SK-N-SH (cell line): ENCODE results near the gene CCNY.

Experiments used
- FOXM1 ChIP-seq: IDR thresholded peaks from 2 replicates; pipeline ENCODE4 v1.4.0; 2012; ENCODE audit warnings: low read depth, mild to moderate bottlenecking
- MEF2A ChIP-seq: IDR thresholded peaks from 2 replicates; pipeline ENCODE4 v1.4.0; 2012; ENCODE audit warnings: low read depth, borderline replicate concordance
- POLR2AphosphoS5 ChIP-seq: IDR thresholded peaks from 2 replicates; pipeline ENCODE4 v1.6.1; 2012; ENCODE audit warnings: low read depth, low read length
- RAD21 ChIP-seq: IDR thresholded peaks from 2 replicates; pipeline ENCODE4 v1.6.1; 2012; ENCODE audit warnings: mild to moderate bottlenecking, low read length
- RFX5 ChIP-seq: IDR thresholded peaks from 2 replicates; pipeline ENCODE4 v1.6.1; 2012; ENCODE audit warnings: mild to moderate bottlenecking, improper control_type of control experiment, low read length
- SIN3A ChIP-seq: IDR thresholded peaks from 2 replicates; pipeline ENCODE4 v1.6.1; 2012; ENCODE audit warnings: low read depth, mild to moderate bottlenecking, low read length, moderate library complexity, borderline replicate concordance
- TAF1 ChIP-seq: IDR thresholded peaks from 2 replicates; pipeline ENCODE4 v1.6.1; 2012; ENCODE audit warnings: low read depth, mild to moderate bottlenecking, low read length, moderate library complexity, borderline replicate concordance
- TEAD4 ChIP-seq: IDR thresholded peaks from 2 replicates; pipeline ENCODE4 v1.4.0; 2012; ENCODE audit warnings: mild to moderate bottlenecking, borderline replicate concordance; ENCODE audit not compliant: insufficient read depth
- TF ChIP-seq, protein P1 (sequence below): fragments of 200-600 bp; sonication (generic); IDR thresholded peaks from 2 replicates; pipeline ENCODE4 v1.6.1; 2017; ENCODE audit warnings: antibody characterized with exemption, mild to moderate bottlenecking, moderate library complexity
- TF ChIP-seq, protein P2 (sequence below): IDR thresholded peaks from 2 replicates; pipeline ENCODE4 v1.4.0; 2012; ENCODE audit warnings: low read depth, borderline replicate concordance
- TF ChIP-seq, protein P3 (sequence below): IDR thresholded peaks from 2 replicates; pipeline ENCODE4 v1.4.0; 2012; ENCODE audit warnings: low read depth, borderline replicate concordance

DNA sequence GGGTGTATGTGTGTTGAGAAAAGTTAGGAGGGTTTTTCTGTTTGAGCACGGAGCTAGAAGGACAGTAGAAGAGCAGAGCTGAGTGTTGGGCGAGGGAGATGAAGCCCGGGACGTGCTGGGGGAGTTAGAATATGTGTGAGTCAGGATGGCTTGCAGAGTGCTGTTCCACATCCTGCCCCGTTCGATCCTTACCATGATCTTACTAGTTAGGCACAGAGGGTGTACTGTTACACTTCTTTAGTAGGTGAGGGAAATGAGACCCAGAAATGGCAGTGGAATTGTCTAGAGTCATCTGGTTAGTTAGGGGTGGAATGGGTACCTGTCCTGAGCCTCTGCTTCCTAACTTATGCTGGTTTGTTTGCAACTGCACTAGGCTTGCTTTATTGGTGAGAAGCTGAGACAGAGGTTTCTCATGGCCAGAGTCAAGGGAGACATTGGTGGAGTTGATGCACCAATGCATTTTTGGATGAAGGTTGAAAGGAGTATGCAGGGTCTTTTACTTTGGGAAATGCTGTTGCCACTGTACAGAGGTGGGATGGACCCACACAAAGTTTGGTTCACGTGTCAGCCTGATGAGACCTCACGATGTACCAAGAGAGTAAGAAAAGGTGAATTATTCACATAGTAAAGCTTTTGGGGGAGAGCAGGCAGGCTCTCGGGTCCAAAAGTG, 42.4 kb downstream of the CCNY start:
- no peak for TF ChIP-seq TAF1
- TF ChIP-seq, protein P1, sequence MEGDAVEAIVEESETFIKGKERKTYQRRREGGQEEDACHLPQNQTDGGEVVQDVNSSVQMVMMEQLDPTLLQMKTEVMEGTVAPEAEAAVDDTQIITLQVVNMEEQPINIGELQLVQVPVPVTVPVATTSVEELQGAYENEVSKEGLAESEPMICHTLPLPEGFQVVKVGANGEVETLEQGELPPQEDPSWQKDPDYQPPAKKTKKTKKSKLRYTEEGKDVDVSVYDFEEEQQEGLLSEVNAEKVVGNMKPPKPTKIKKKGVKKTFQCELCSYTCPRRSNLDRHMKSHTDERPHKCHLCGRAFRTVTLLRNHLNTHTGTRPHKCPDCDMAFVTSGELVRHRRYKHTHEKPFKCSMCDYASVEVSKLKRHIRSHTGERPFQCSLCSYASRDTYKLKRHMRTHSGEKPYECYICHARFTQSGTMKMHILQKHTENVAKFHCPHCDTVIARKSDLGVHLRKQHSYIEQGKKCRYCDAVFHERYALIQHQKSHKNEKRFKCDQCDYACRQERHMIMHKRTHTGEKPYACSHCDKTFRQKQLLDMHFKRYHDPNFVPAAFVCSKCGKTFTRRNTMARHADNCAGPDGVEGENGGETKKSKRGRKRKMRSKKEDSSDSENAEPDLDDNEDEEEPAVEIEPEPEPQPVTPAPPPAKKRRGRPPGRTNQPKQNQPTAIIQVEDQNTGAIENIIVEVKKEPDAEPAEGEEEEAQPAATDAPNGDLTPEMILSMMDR, result no peak
- TF ChIP-seq POLR2AphosphoS5, result no peak
- TF ChIP-seq, protein P2, sequence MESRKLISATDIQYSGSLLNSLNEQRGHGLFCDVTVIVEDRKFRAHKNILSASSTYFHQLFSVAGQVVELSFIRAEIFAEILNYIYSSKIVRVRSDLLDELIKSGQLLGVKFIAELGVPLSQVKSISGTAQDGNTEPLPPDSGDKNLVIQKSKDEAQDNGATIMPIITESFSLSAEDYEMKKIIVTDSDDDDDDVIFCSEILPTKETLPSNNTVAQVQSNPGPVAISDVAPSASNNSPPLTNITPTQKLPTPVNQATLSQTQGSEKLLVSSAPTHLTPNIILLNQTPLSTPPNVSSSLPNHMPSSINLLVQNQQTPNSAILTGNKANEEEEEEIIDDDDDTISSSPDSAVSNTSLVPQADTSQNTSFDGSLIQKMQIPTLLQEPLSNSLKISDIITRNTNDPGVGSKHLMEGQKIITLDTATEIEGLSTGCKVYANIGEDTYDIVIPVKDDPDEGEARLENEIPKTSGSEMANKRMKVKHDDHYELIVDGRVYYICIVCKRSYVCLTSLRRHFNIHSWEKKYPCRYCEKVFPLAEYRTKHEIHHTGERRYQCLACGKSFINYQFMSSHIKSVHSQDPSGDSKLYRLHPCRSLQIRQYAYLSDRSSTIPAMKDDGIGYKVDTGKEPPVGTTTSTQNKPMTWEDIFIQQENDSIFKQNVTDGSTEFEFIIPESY, result no peak
- no peak for TF ChIP-seq RFX5
- TF ChIP-seq FOXM1, result no peak
- no peak for TF ChIP-seq MEF2A
- no peak for TF ChIP-seq RAD21
- no peak for TF ChIP-seq TEAD4
- TF ChIP-seq, protein P3, sequence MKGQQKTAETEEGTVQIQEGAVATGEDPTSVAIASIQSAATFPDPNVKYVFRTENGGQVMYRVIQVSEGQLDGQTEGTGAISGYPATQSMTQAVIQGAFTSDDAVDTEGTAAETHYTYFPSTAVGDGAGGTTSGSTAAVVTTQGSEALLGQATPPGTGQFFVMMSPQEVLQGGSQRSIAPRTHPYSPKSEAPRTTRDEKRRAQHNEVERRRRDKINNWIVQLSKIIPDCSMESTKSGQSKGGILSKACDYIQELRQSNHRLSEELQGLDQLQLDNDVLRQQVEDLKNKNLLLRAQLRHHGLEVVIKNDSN, result no peak
- TF ChIP-seq SIN3A, result no peak
